CD4-positive, alpha-beta T cell (primary cell): ENCODE measurements around the gene KAZALD1. TPM values are rescaled to one million over a fixed set of nuclear protein-coding genes. Genes with fewer than 3 reads are reported as not detected.

Experiments used
- ATAC-seq: fragments of 200-7000 bp; cut with Tn5 transposase; one replicate; pipeline ENCODE4 v1.10.0; 2022; ENCODE audit warnings: mild to moderate bottlenecking; ENCODE audit not compliant: poor library complexity
- CTCF ChIA-PET: fragments of 350-600 bp; sonication (Branson Sonifier 250); formaldehyde crosslinking; loops from one replicate; lab custom pipeline; 2021; ENCODE audit warnings: antibody characterized with exemption, inconsistent platforms; lab: Charles Lee
- POLR2A ChIA-PET: fragments of 350-600 bp; sonication (Branson Sonifier 250); formaldehyde crosslinking; loops from one replicate; lab custom pipeline; 2021; ENCODE audit warnings: antibody characterized with exemption, inconsistent platforms; lab: Charles Lee
- DNase-seq, 14 experiments: peaks; one replicate each; pipeline ENCODE4 v3.0.0-alpha.2; 2013 to 2020; ENCODE audit warnings: mixed read lengths in 2 of 14
- H3K27ac ChIP-seq, 2 donors: one replicate each; pipeline versions ENCODE4 v1.5.1 to v1.7.0; 2013; ENCODE audit warnings: low read length in 2 of 2, low read depth in 1 of 2, mild to moderate bottlenecking in 1 of 2
- H3K27me3 ChIP-seq, 2 experiments: 1 replicate in 1 of 2; 2 replicates in 1 of 2; pipeline versions ENCODE4 v1.6.1 to v1.7.0; 2013; ENCODE audit warnings: low read length in 2 of 2, control low read depth in 1 of 2, mild to moderate bottlenecking in 1 of 2, moderate library complexity in 1 of 2; ENCODE audit not compliant: insufficient read depth in 2 of 2, control insufficient read depth in 1 of 2
- H3K36me3 ChIP-seq: one replicate; pipeline ENCODE4 v1.6.1; 2013; ENCODE audit warnings: low read length, control low read depth; ENCODE audit not compliant: insufficient read depth
- H3K4me1 ChIP-seq: one replicate; pipeline ENCODE4 v1.6.1; 2013; ENCODE audit warnings: low read length, control low read depth; ENCODE audit not compliant: insufficient read depth
- H3K4me3 ChIP-seq: one replicate; pipeline ENCODE4 v1.5.1; 2013; ENCODE audit warnings: mild to moderate bottlenecking, low read length, moderate library complexity
- H3K9me3 ChIP-seq, 2 experiments: 1 replicate in 1 of 2; 2 replicates in 1 of 2; pipeline versions ENCODE4 v1.6.1 to v1.7.0; 2013; ENCODE audit warnings: low read length in 2 of 2, mild to moderate bottlenecking in 2 of 2, control low read depth in 1 of 2, moderate library complexity in 1 of 2; ENCODE audit not compliant: control insufficient read depth in 1 of 2, insufficient read depth in 1 of 2
- H3K27ac Mint-ChIP-seq: one replicate; pipeline ENCODE4 v1.8.0; 2020; ENCODE audit warnings: mixed read lengths
- H3K27me3 Mint-ChIP-seq: one replicate; pipeline ENCODE4 v1.8.0; 2021; ENCODE audit warnings: mixed read lengths
- H3K36me3 Mint-ChIP-seq: one replicate; pipeline ENCODE4 v1.8.0; 2021; ENCODE audit warnings: low read depth, mixed read lengths
- H3K4me1 Mint-ChIP-seq: one replicate; pipeline ENCODE4 v1.8.0; 2021; ENCODE audit warnings: low read depth, mixed read lengths
- H3K4me3 Mint-ChIP-seq: one replicate; pipeline ENCODE4 v1.8.0; 2020; ENCODE audit warnings: mild to moderate bottlenecking, mixed read lengths
- H3K9me3 Mint-ChIP-seq: one replicate; pipeline ENCODE4 v1.8.0; 2020; ENCODE audit warnings: mixed read lengths
- CTCF ChIP-seq: fragments of 200-600 bp; IDR thresholded peaks from one replicate; pipeline ENCODE4 v1.8.0; 2022; ENCODE audit warnings: antibody characterized with exemption, mild to moderate bottlenecking
- intact Hi-C, 2 experiments: fragments of 100-400 bp; cut with DNase I in 1 of 2; cut with micrococcal nuclease in 1 of 2; formaldehyde crosslinking; loops; one replicate each; pipeline versions ENCODE4 v1.15.1 to v1.9.0; 2023 to 2025; cut with DNase I, micrococcal nuclease
- total RNA-seq, 174 experiments: library from RNA in 2 of 174; stranded (reverse) in 2 of 174; gene quantifications; one replicate each; pipeline ENCODE4 v1.2.3 and lab custom pipeline; 2021 to 2026

KAZALD1 gene
- total RNA-seq, 2 experiments from 2014 or later = not detected

- Histone ChIP-seq H3K4me3 (no peak overlapping the region), H3K4me1 (no peaks in the 10 kb centered on the region), H3K27me3 (peaks cover 13 to 18% of the 10 kb centered on the region in 2 experiments), H3K9me3 (no peaks in the 10 kb centered on the region), H3K27ac (no peak overlapping the region), H3K36me3 (no peaks in the 10 kb centered on the region)
- ATAC-seq = no peak
- Mint-ChIP-seq H3K27me3 (peaks cover 63% of the 10 kb centered on the region), H3K27ac (no peak overlapping the region), H3K9me3 (no peaks in the 10 kb centered on the region), H3K4me1 (no peaks in the 10 kb centered on the region), H3K4me3 (no peak overlapping the region), H3K36me3 (no peaks in the 10 kb centered on the region)
- TF ChIP-seq CTCF = no peak
- CTCF ChIA-PET = no interaction called here
- POLR2A ChIA-PET = no interaction called here
- DNase-seq = no peak
- intact Hi-C loops = no loop called here
Observed at GRCh38 chr10:101106351-101106750, 44.6 kb downstream of the KAZALD1 start.

- Mint-ChIP-seq H3K36me3 (no peaks in the 10 kb centered on the region), H3K9me3 (no peaks in the 10 kb centered on the region), H3K4me3 (no peak overlapping the region), H3K27me3 (peaks cover 61% of the 10 kb centered on the region), H3K27ac (no peak overlapping the region), H3K4me1 (no peaks in the 10 kb centered on the region)
- ChIA-PET POLR2A (no interaction called here), CTCF (interaction anchor here (1.0 kb wide), 1 partner anchor 34 kb away, joined by 3 read pairs; no protein-coding TSS in a partner anchor)
- no peak overlapping the region for H3K4me3 ChIP-seq
- peaks cover 14 to 19% of the 10 kb centered on the region in 2 experiments for H3K27me3 ChIP-seq
- intact Hi-C loops = no loop called here
- H3K27ac ChIP-seq = no peak overlapping the region
- H3K36me3 ChIP-seq = no peaks in the 10 kb centered on the region
- no peaks in the 10 kb centered on the region for H3K9me3 ChIP-seq
- TF ChIP-seq CTCF = no peak
- no peaks in the 10 kb centered on the region for H3K4me1 ChIP-seq
- ATAC-seq (no peak), DNase-seq (no peak)
Observed at GRCh38 chr10:101107771-101108170, 46.0 kb downstream of the KAZALD1 start.

- ChIA-PET CTCF (no interaction called here), POLR2A (no interaction called here)
- Mint-ChIP-seq H3K36me3 (no peaks in the 10 kb centered on the region), H3K4me3 (no peak overlapping the region), H3K9me3 (no peaks in the 10 kb centered on the region), H3K27ac (no peak overlapping the region), H3K27me3 (peaks cover 73% of the 10 kb centered on the region), H3K4me1 (no peaks in the 10 kb centered on the region)
- H3K36me3 ChIP-seq = no peaks in the 10 kb centered on the region
- H3K27me3 ChIP-seq = peaks cover 21 to 25% of the 10 kb centered on the region in 2 experiments
- no peaks in the 10 kb centered on the region for H3K9me3 ChIP-seq
- intact Hi-C loops = no loop called here
- no peak for TF ChIP-seq CTCF
- no peak overlapping the region for H3K4me3 ChIP-seq
- ATAC-seq = no peak
- DNase-seq = no peak
- no peaks in the 10 kb centered on the region for H3K4me1 ChIP-seq
- no peak overlapping the region for H3K27ac ChIP-seq
Observed at GRCh38 chr10:101110856-101111523, 49.2 kb downstream of the KAZALD1 start.
